WERI-Rb-1 (cell line): ENCODE measurements around the gene AP3B1.

Experiments used
- DNase-seq: peaks from one replicate; pipeline ENCODE4 v3.0.0-alpha.2; 2020
- H3K27ac ChIP-seq: fragments of 250-450 bp; sonication (Bioruptor Pico); 2 replicates; pipeline ENCODE4 v1.5.1; 2020; ENCODE audit warnings: mild to moderate bottlenecking, moderate library complexity
- H3K27me3 ChIP-seq: fragments of 250-450 bp; sonication (Bioruptor Pico); 2 replicates; pipeline ENCODE4 v1.5.1; 2021; ENCODE audit warnings: mild to moderate bottlenecking, low read depth, moderate library complexity; ENCODE audit not compliant: insufficient read depth, severe bottlenecking
- H3K36me3 ChIP-seq: fragments of 250-450 bp; sonication (Bioruptor Pico); 2 replicates; pipeline ENCODE4 v1.5.1; 2020; ENCODE audit warnings: mild to moderate bottlenecking, moderate library complexity
- H3K4me3 ChIP-seq: 2 replicates; pipeline ENCODE4 v1.5.1; 2011; ENCODE audit warnings: low read depth, mild to moderate bottlenecking, control low read depth, low read length
- H3K9me3 ChIP-seq: fragments of 250-450 bp; sonication (Bioruptor Pico); 2 replicates; pipeline ENCODE4 v1.5.1; 2021; ENCODE audit warnings: mild to moderate bottlenecking, moderate library complexity; ENCODE audit not compliant: severe bottlenecking
- CTCF ChIP-seq: IDR thresholded peaks from 2 replicates; pipeline ENCODE4 v1.5.1; 2011; ENCODE audit warnings: low read depth, mild to moderate bottlenecking, control low read depth, inconsistent platforms, low read length

The AP3B1 gene

GRCh38 chr5:78287833-78288232, 6.7 kb downstream of the AP3B1 start:
- TF ChIP-seq CTCF = no peak
- Histone ChIP-seq H3K27ac (no peak overlapping the region), H3K27me3 (no peaks in the 10 kb centered on the region), H3K9me3 (no peaks in the 10 kb centered on the region), H3K36me3 (no peaks in the 10 kb centered on the region), H3K4me3 (no peak overlapping the region)
- no peak for DNase-seq

- no peaks in the 10 kb centered on the region for H3K36me3 ChIP-seq
- no peaks in the 10 kb centered on the region for H3K27me3 ChIP-seq
- no peak for DNase-seq
- no peaks in the 10 kb centered on the region for H3K9me3 ChIP-seq
- H3K27ac ChIP-seq = no peak overlapping the region
- no peak overlapping the region for H3K4me3 ChIP-seq
- no peak for TF ChIP-seq CTCF
Measured at GRCh38 chr5:78287169-78287568, 7.3 kb downstream of the AP3B1 start.

- Histone ChIP-seq H3K4me3 (no peak overlapping the region), H3K36me3 (no peaks in the 10 kb centered on the region), H3K27me3 (no peaks in the 10 kb centered on the region), H3K9me3 (no peaks in the 10 kb centered on the region), H3K27ac (no peak overlapping the region)
- DNase-seq = no peak
- TF ChIP-seq CTCF = no peak
Measured at GRCh38 chr5:78286290-78286689, 8.2 kb downstream of the AP3B1 start.

GRCh38 chr5:78283802-78284201, 10.7 kb downstream of the AP3B1 start:
- no peaks in the 10 kb centered on the region for H3K9me3 ChIP-seq
- no peaks in the 10 kb centered on the region for H3K36me3 ChIP-seq
- no peak for TF ChIP-seq CTCF
- no peak overlapping the region for H3K27ac ChIP-seq
- H3K4me3 ChIP-seq = no peak overlapping the region
- DNase-seq = no peak
- no peaks in the 10 kb centered on the region for H3K27me3 ChIP-seq

- H3K27ac ChIP-seq = no peak overlapping the region
- TF ChIP-seq CTCF = no peak
- no peaks in the 10 kb centered on the region for H3K36me3 ChIP-seq
- no peaks in the 10 kb centered on the region for H3K27me3 ChIP-seq
- no peaks in the 10 kb centered on the region for H3K9me3 ChIP-seq
- DNase-seq = no peak
- H3K4me3 ChIP-seq = no peak overlapping the region
Measured at GRCh38 chr5:78283105-78283504, 11.4 kb downstream of the AP3B1 start.

- DNase-seq = no peak
- no peak overlapping the region for H3K27ac ChIP-seq
- H3K36me3 ChIP-seq = peaks cover 4% of the 10 kb centered on the region; the same call in 1 of the 2 replicates
- H3K27me3 ChIP-seq = no peaks in the 10 kb centered on the region
- no peak overlapping the region for H3K4me3 ChIP-seq
- no peak for TF ChIP-seq CTCF
- no peaks in the 10 kb centered on the region for H3K9me3 ChIP-seq
Measured at GRCh38 chr5:78280261-78280660, 14.2 kb downstream of the AP3B1 start.
